ENCODE measurements around the gene CRYBG1. TPM values are rescaled to one million over a fixed set of nuclear protein-coding genes. Genes with fewer than 3 reads are reported as not detected.

CRYBG1 gene
- total RNA-seq, 1 donor from 2014 or later = 3.7 TPM

- H3K4me3 ChIP-seq (ENCODE audit: low read length in 3 of 3) = no peak overlapping the region
- H3K4me1 ChIP-seq (ENCODE audit: control insufficient read depth in 3 of 3, insufficient read depth in 3 of 3, low read length in 3 of 3) = peaks cover 0 to 4% (median 2%) of the 10 kb centered on the region in 3 donors
- no peak overlapping the region for H3K9ac ChIP-seq (ENCODE audit: low read depth in 1 of 3, low read length in 3 of 3)
- peaks cover 0 to 8% (median 0%) of the 10 kb centered on the region in 3 donors for H3K27me3 ChIP-seq (ENCODE audit: control insufficient read depth in 3 of 3, insufficient read depth in 3 of 3, low read length in 3 of 3)
- no peaks in the 10 kb centered on the region for H3K36me3 ChIP-seq (ENCODE audit: control insufficient read depth in 3 of 3, insufficient read depth in 3 of 3, low read length in 3 of 3)
- no peaks in the 10 kb centered on the region for H3K9me3 ChIP-seq (ENCODE audit: control insufficient read depth in 3 of 3, low read length in 3 of 3)
- H3K27ac ChIP-seq (ENCODE audit: low read depth, low read length) = no peak overlapping the region
These were observed 92.1 kb downstream of the CRYBG1 start for GRCh38 chr6:106452628-106453027.

- H3K9me3 ChIP-seq (ENCODE audit: control insufficient read depth in 3 of 3, low read length in 3 of 3) = no peaks in the 10 kb centered on the region
- H3K9ac ChIP-seq (ENCODE audit: low read depth in 1 of 3, low read length in 3 of 3) = no peak overlapping the region
- H3K4me1 ChIP-seq (ENCODE audit: control insufficient read depth in 3 of 3, insufficient read depth in 3 of 3, low read length in 3 of 3) = peaks cover 0 to 4% (median 0%) of the 10 kb centered on the region in 3 donors
- no peaks in the 10 kb centered on the region for H3K36me3 ChIP-seq (ENCODE audit: control insufficient read depth in 3 of 3, insufficient read depth in 3 of 3, low read length in 3 of 3)
- H3K27me3 ChIP-seq (ENCODE audit: control insufficient read depth in 3 of 3, insufficient read depth in 3 of 3, low read length in 3 of 3) = peaks cover 0 to 10% (median 0%) of the 10 kb centered on the region in 3 donors
- H3K4me3 ChIP-seq (ENCODE audit: low read length in 3 of 3) = no peak overlapping the region
- no peak overlapping the region for H3K27ac ChIP-seq (ENCODE audit: low read depth, low read length)
These were observed 93.3 kb downstream of the CRYBG1 start for GRCh38 chr6:106453756-106454367.

GRCh38 chr6:106456756-106457155 lies 96.2 kb downstream of the CRYBG1 start:
- Histone ChIP-seq H3K36me3 (ENCODE audit: control insufficient read depth in 3 of 3, insufficient read depth in 3 of 3, low read length in 3 of 3) (no peaks in the 10 kb centered on the region), H3K27ac (ENCODE audit: low read depth, low read length) (no peak overlapping the region), H3K4me3 (ENCODE audit: low read length in 3 of 3) (no peak overlapping the region)

GRCh38 chr6:106458021-106458986 lies 97.8 kb downstream of the CRYBG1 start:
- Histone ChIP-seq H3K9ac (ENCODE audit: low read depth in 1 of 3, low read length in 3 of 3) (no peak overlapping the region), H3K36me3 (ENCODE audit: control insufficient read depth in 3 of 3, insufficient read depth in 3 of 3, low read length in 3 of 3) (no peaks in the 10 kb centered on the region), H3K4me1 (ENCODE audit: control insufficient read depth in 3 of 3, insufficient read depth in 3 of 3, low read length in 3 of 3) (no peaks in the 10 kb centered on the region), H3K9me3 (ENCODE audit: control insufficient read depth in 3 of 3, low read length in 3 of 3) (no peaks in the 10 kb centered on the region), H3K27me3 (ENCODE audit: control insufficient read depth in 3 of 3, insufficient read depth in 3 of 3, low read length in 3 of 3) (peaks cover 0 to 13% (median 3%) of the 10 kb centered on the region in 3 donors), H3K4me3 (ENCODE audit: low read length in 3 of 3) (no peak overlapping the region), H3K27ac (ENCODE audit: low read depth, low read length) (no peak overlapping the region)

More at GRCh38 chr6:106456756-106457155, 96.2 kb downstream of the CRYBG1 start:
- H3K9me3 ChIP-seq (ENCODE audit: control insufficient read depth in 3 of 3, low read length in 3 of 3) = no peaks in the 10 kb centered on the region
- no peaks in the 10 kb centered on the region for H3K4me1 ChIP-seq (ENCODE audit: control insufficient read depth in 3 of 3, insufficient read depth in 3 of 3, low read length in 3 of 3)
- H3K9ac ChIP-seq (ENCODE audit: low read depth in 1 of 3, low read length in 3 of 3) = no peak overlapping the region
- peaks cover 0 to 13% (median 3%) of the 10 kb centered on the region in 3 donors for H3K27me3 ChIP-seq (ENCODE audit: control insufficient read depth in 3 of 3, insufficient read depth in 3 of 3, low read length in 3 of 3)

- H3K27ac ChIP-seq (ENCODE audit: low read depth, low read length) = no peak overlapping the region
These were observed 100.0 kb downstream of the CRYBG1 start for GRCh38 chr6:106460481-106460880.

GRCh38 chr6:106461084-106461483 lies 100.6 kb downstream of the CRYBG1 start:
- H3K27me3 ChIP-seq (ENCODE audit: control insufficient read depth in 3 of 3, insufficient read depth in 3 of 3, low read length in 3 of 3) = peaks cover 0 to 7% (median 3%) of the 10 kb centered on the region in 3 donors
- H3K9me3 ChIP-seq (ENCODE audit: control insufficient read depth in 3 of 3, low read length in 3 of 3) = no peaks in the 10 kb centered on the region
- H3K4me3 ChIP-seq (ENCODE audit: low read length in 3 of 3) = no peak overlapping the region
- no peak overlapping the region for H3K9ac ChIP-seq (ENCODE audit: low read depth in 1 of 3, low read length in 3 of 3)
- no peak overlapping the region for H3K27ac ChIP-seq (ENCODE audit: low read depth, low read length)
- H3K4me1 ChIP-seq (ENCODE audit: control insufficient read depth in 3 of 3, insufficient read depth in 3 of 3, low read length in 3 of 3) = no peaks in the 10 kb centered on the region
- H3K36me3 ChIP-seq (ENCODE audit: control insufficient read depth in 3 of 3, insufficient read depth in 3 of 3, low read length in 3 of 3) = no peaks in the 10 kb centered on the region

More at GRCh38 chr6:106460481-106460880, 100.0 kb downstream of the CRYBG1 start:
- H3K36me3 ChIP-seq (ENCODE audit: control insufficient read depth in 3 of 3, insufficient read depth in 3 of 3, low read length in 3 of 3) = no peaks in the 10 kb centered on the region
- H3K27me3 ChIP-seq (ENCODE audit: control insufficient read depth in 3 of 3, insufficient read depth in 3 of 3, low read length in 3 of 3) = peaks cover 0 to 7% (median 3%) of the 10 kb centered on the region in 3 donors
- no peak overlapping the region for H3K9ac ChIP-seq (ENCODE audit: low read depth in 1 of 3, low read length in 3 of 3)
- no peaks in the 10 kb centered on the region for H3K4me1 ChIP-seq (ENCODE audit: control insufficient read depth in 3 of 3, insufficient read depth in 3 of 3, low read length in 3 of 3)
- H3K9me3 ChIP-seq (ENCODE audit: control insufficient read depth in 3 of 3, low read length in 3 of 3) = no peaks in the 10 kb centered on the region
- no peak overlapping the region for H3K4me3 ChIP-seq (ENCODE audit: low read length in 3 of 3)

GRCh38 chr6:106462923-106463557 lies 102.5 kb downstream of the CRYBG1 start:
- peaks cover 0 to 13% (median 3%) of the 10 kb centered on the region in 3 donors for H3K27me3 ChIP-seq (ENCODE audit: control insufficient read depth in 3 of 3, insufficient read depth in 3 of 3, low read length in 3 of 3)
- no peak overlapping the region for H3K27ac ChIP-seq (ENCODE audit: low read depth, low read length)
- no peaks in the 10 kb centered on the region for H3K4me1 ChIP-seq (ENCODE audit: control insufficient read depth in 3 of 3, insufficient read depth in 3 of 3, low read length in 3 of 3)
- no peaks in the 10 kb centered on the region for H3K9me3 ChIP-seq (ENCODE audit: control insufficient read depth in 3 of 3, low read length in 3 of 3)
- no peak overlapping the region for H3K4me3 ChIP-seq (ENCODE audit: low read length in 3 of 3)
- no peaks in the 10 kb centered on the region for H3K36me3 ChIP-seq (ENCODE audit: control insufficient read depth in 3 of 3, insufficient read depth in 3 of 3, low read length in 3 of 3)
- no peak overlapping the region for H3K9ac ChIP-seq (ENCODE audit: low read depth in 1 of 3, low read length in 3 of 3)

GRCh38 chr6:106466211-106466610 lies 105.7 kb downstream of the CRYBG1 start:
- no peak overlapping the region for H3K4me3 ChIP-seq (ENCODE audit: low read length in 3 of 3)
- H3K36me3 ChIP-seq (ENCODE audit: control insufficient read depth in 3 of 3, insufficient read depth in 3 of 3, low read length in 3 of 3) = no peaks in the 10 kb centered on the region
- no peaks in the 10 kb centered on the region for H3K4me1 ChIP-seq (ENCODE audit: control insufficient read depth in 3 of 3, insufficient read depth in 3 of 3, low read length in 3 of 3)
- H3K27ac ChIP-seq (ENCODE audit: low read depth, low read length) = no peak overlapping the region
- H3K9ac ChIP-seq (ENCODE audit: low read depth in 1 of 3, low read length in 3 of 3) = no peak overlapping the region
- H3K9me3 ChIP-seq (ENCODE audit: control insufficient read depth in 3 of 3, low read length in 3 of 3) = no peaks in the 10 kb centered on the region
- H3K27me3 ChIP-seq (ENCODE audit: control insufficient read depth in 3 of 3, insufficient read depth in 3 of 3, low read length in 3 of 3) = peaks cover 0 to 12% (median 3%) of the 10 kb centered on the region in 3 donors

- Histone ChIP-seq H3K4me1 (ENCODE audit: control insufficient read depth in 3 of 3, insufficient read depth in 3 of 3, low read length in 3 of 3) (no peaks in the 10 kb centered on the region), H3K9ac (ENCODE audit: low read depth in 1 of 3, low read length in 3 of 3) (no peak overlapping the region), H3K36me3 (ENCODE audit: control insufficient read depth in 3 of 3, insufficient read depth in 3 of 3, low read length in 3 of 3) (no peaks in the 10 kb centered on the region), H3K27me3 (ENCODE audit: control insufficient read depth in 3 of 3, insufficient read depth in 3 of 3, low read length in 3 of 3) (peaks cover 0 to 12% (median 0%) of the 10 kb centered on the region in 3 donors), H3K27ac (ENCODE audit: low read depth, low read length) (no peak overlapping the region), H3K9me3 (ENCODE audit: control insufficient read depth in 3 of 3, low read length in 3 of 3) (no peaks in the 10 kb centered on the region), H3K4me3 (ENCODE audit: low read length in 3 of 3) (no peak overlapping the region)
These were observed 108.4 kb downstream of the CRYBG1 start for GRCh38 chr6:106468935-106469334.
